HepG2 (cell line): ENCODE data around the gene ANKS1B. TPM values are rescaled to one million over a fixed set of nuclear protein-coding genes. Genes with fewer than 3 reads are reported as not detected.

Experiments used
- ATAC-seq: fragments of 200-7000 bp; cut with Tn5 transposase; 3 replicates; pipeline ENCODE4 v1.9.1; 2020; ENCODE audit warnings: mild to moderate bottlenecking, moderate library complexity
- BruUV-seq: library from RNA; stranded (reverse); fragments of 400-500 nt; replicated peaks from 2 replicates; lab custom pipeline; 2021; lab: Mats Ljungman, UMichigan
- CTCF ChIA-PET: fragments of 300-600 bp; formaldehyde crosslinking; extraction: SDS; loops from one replicate; lab custom pipeline; 2021; ENCODE audit warnings: low total read pairs, inconsistent platforms, low intra/inter-chr PET ratio; lab: Yijun Ruan, JAX
- POLR2A ChIA-PET: fragments of 350-600 bp; sonication (Branson Sonifier 250); formaldehyde crosslinking; loops from one replicate; lab custom pipeline; 2020; ENCODE audit warnings: antibody characterized with exemption, inconsistent platforms; lab: Yijun Ruan, JAX
- DNase-seq: peaks from one replicate; pipeline ENCODE4 v3.0.0-alpha.2; 2015; ENCODE audit warnings: low spot score
- FAIRE-seq: peaks from 3 replicates; lab custom pipeline; 2011; peaks lifted over from hg19 to GRCh38; lab: Jason Lieb, UNC
- H2AFZ ChIP-seq: one replicate; pipeline ENCODE4 v1.6.1; 2011; ENCODE audit warnings: low read length, inconsistent platforms
- H3K27ac ChIP-seq: fragments of 300-600 bp; 3 replicates; pipeline ENCODE4 v1.8.0; 2011; ENCODE audit warnings: mixed run types, mild to moderate bottlenecking, mixed read lengths, low read length, inconsistent platforms; ENCODE audit not compliant: insufficient read depth; ENCODE audit errors: extremely low read length
- H3K27me3 ChIP-seq, 2 experiments: fragments of 200-600 bp in 1 of 2; 2 replicates in 1 of 2; 3 replicates in 1 of 2; pipeline versions ENCODE4 v1.6.0 to v1.8.0; 2011; ENCODE audit warnings: low read length in 2 of 2, mild to moderate bottlenecking in 2 of 2, moderate library complexity in 2 of 2, inconsistent platforms in 1 of 2; ENCODE audit not compliant: insufficient read depth in 2 of 2, control insufficient read depth in 1 of 2
- H3K36me3 ChIP-seq, 2 experiments: fragments of 200-600 bp in 1 of 2; replicated peaks in 1 of 2; 2 replicates in 1 of 2; 3 replicates in 1 of 2; pipeline versions ENCODE4 v1.5.1 to v1.8.0; 2011; ENCODE audit warnings: low read length in 2 of 2, inconsistent platforms in 1 of 2; ENCODE audit not compliant: insufficient read depth in 2 of 2, control insufficient read depth in 1 of 2
- H3K4me1 ChIP-seq: 2 replicates; pipeline ENCODE4 v1.5.1; 2012; ENCODE audit warnings: low read length, inconsistent platforms; ENCODE audit not compliant: insufficient read depth
- H3K4me2 ChIP-seq: 2 replicates; pipeline ENCODE4 v1.6.0; 2011; ENCODE audit warnings: low read depth, low read length, inconsistent platforms
- H3K4me3 ChIP-seq, 3 experiments: fragments of 200-600 bp in 1 of 3; sonication (generic), shearing (Covaris generic) in 1 of 3; replicated peaks in 1 of 3; 2 replicates each; pipeline ENCODE4 v1.5.1; 2011 to 2016; ENCODE audit warnings: low read length in 3 of 3, inconsistent platforms in 2 of 3, low read depth in 2 of 3, mild to moderate bottlenecking in 2 of 3, control low read depth in 1 of 3, mixed read lengths in 1 of 3; ENCODE audit not compliant: insufficient read depth in 1 of 3
- H3K79me2 ChIP-seq: one replicate; pipeline ENCODE4 v1.6.1; 2011; ENCODE audit warnings: low read length, inconsistent platforms; ENCODE audit not compliant: insufficient read depth
- H3K9ac ChIP-seq: 2 replicates; pipeline ENCODE4 v1.6.0; 2011; ENCODE audit warnings: mild to moderate bottlenecking, low read depth, low read length, inconsistent platforms; ENCODE audit not compliant: insufficient read depth
- H3K9me3 ChIP-seq: 2 replicates; pipeline ENCODE4 v1.5.1; 2012; ENCODE audit warnings: mild to moderate bottlenecking, low read length
- H4K20me1 ChIP-seq: 2 replicates; pipeline ENCODE4 v1.6.0; 2011; ENCODE audit warnings: inconsistent platforms, mild to moderate bottlenecking, low read length, moderate library complexity; ENCODE audit not compliant: insufficient read depth
- DNMT1 ChIP-seq: sonication (generic); formaldehyde crosslinking; IDR thresholded peaks from 2 replicates; pipeline ENCODE4 v1.5.1; 2020; ENCODE audit warnings: mild to moderate bottlenecking, missing genetic modification reagents
- GATAD2A ChIP-seq: IDR thresholded peaks from 2 replicates; pipeline ENCODE4 v1.6.1; 2016
- GTF3A ChIP-seq: sonication (generic); formaldehyde crosslinking; conservative IDR thresholded peaks from 2 replicates; pipeline ENCODE4 v1.4.0; 2020; ENCODE audit warnings: mild to moderate bottlenecking, missing genetic modification reagents
- HMGA1 ChIP-seq: sonication (generic); formaldehyde crosslinking; conservative IDR thresholded peaks from 2 replicates; pipeline ENCODE4 v1.4.0; 2020; ENCODE audit warnings: missing genetic modification reagents
- KMT2B ChIP-seq: IDR thresholded peaks from 2 replicates; pipeline ENCODE4 v1.6.1; 2016; ENCODE audit warnings: missing genetic modification reagents, missing compliant biosample characterization
- SAP130 ChIP-seq: IDR thresholded peaks from 2 replicates; pipeline ENCODE4 v1.6.1; 2016; ENCODE audit warnings: low read depth
- ZBTB38 ChIP-seq: sonication (generic); formaldehyde crosslinking; IDR thresholded peaks from 2 replicates; pipeline ENCODE4 v1.5.1; 2020; ENCODE audit warnings: mild to moderate bottlenecking, missing genetic modification reagents
- ZNF225 ChIP-seq: sonication (generic); formaldehyde crosslinking; IDR thresholded peaks from 2 replicates; pipeline ENCODE4 v1.4.0; 2020; ENCODE audit warnings: mild to moderate bottlenecking, missing genetic modification reagents
- ZNF510 ChIP-seq: sonication (generic); formaldehyde crosslinking; IDR thresholded peaks from 2 replicates; pipeline ENCODE4 v1.4.0; 2020; ENCODE audit warnings: low read depth, mild to moderate bottlenecking, missing genetic modification reagents
- WGBS: methylation state at CpG from one replicate; pipeline ENCODE4 v1.1.6; 2017; ENCODE audit warnings: low lambda C conversion rate; 5-methylcytosine and 5-hydroxymethylcytosine counted together
- in situ Hi-C: cut with HindIII; loops from 2 replicates; pipeline ENCODE4 v1.10.0; 2017; ENCODE audit warnings: low pct_unique_long_range_greater_than_20kb; ENCODE audit not compliant: extremely low pct_ligation_motif_present
- intact Hi-C: fragments of 100-400 bp; cut with micrococcal nuclease; formaldehyde crosslinking; loops from one replicate; pipeline ENCODE4 v1.10.0; 2022; ENCODE audit not compliant: unreplicated experiment
- polyA plus RNA-seq, 8 experiments: library from polyadenylated mRNA; depleted of rRNA in 3 of 8; stranded (reverse) in 7 of 8; unstranded in 1 of 8; fragments of >200 nt; fragmentation: Illumina TruSeq in 4 of 8; extraction: Trizol in 4 of 8; gene quantifications; 2 replicates each; pipeline versions ENCODE4 v1.2.1 to v1.2.3, GENCODE V29; 2011 to 2016; ENCODE audit warnings: low read depth in 4 of 8, missing spikeins in 1 of 8, mixed read lengths in 1 of 8; ENCODE audit not compliant: insufficient read depth in 1 of 8
- total RNA-seq, 5 experiments: library from RNA; depleted of rRNA; stranded (reverse); fragments of >200 nt; fragmentation: Illumina TruSeq; extraction: Trizol; gene quantifications; 2 replicates each; pipeline ENCODE4 v1.2.3, GENCODE V29; 2016; ENCODE audit warnings: low read depth in 1 of 5
- TF ChIP-seq, protein P1 (sequence below): sonication (generic); formaldehyde crosslinking; conservative IDR thresholded peaks from 2 replicates; pipeline ENCODE4 v1.4.0; 2020; ENCODE audit warnings: mild to moderate bottlenecking, missing genetic modification reagents, moderate library complexity
- TF ChIP-seq, protein P2 (sequence below): sonication (generic); formaldehyde crosslinking; IDR thresholded peaks from 2 replicates; pipeline ENCODE4 v1.4.0; 2020; ENCODE audit warnings: missing genetic modification reagents

Gene ANKS1B
- total and polyA plus RNA-seq, 2 of the 13 experiments (the other 11 are each of a cell fraction or from before 2014, with no cell fraction given) = 0.15 TPM; not detected in 1

DNA sequence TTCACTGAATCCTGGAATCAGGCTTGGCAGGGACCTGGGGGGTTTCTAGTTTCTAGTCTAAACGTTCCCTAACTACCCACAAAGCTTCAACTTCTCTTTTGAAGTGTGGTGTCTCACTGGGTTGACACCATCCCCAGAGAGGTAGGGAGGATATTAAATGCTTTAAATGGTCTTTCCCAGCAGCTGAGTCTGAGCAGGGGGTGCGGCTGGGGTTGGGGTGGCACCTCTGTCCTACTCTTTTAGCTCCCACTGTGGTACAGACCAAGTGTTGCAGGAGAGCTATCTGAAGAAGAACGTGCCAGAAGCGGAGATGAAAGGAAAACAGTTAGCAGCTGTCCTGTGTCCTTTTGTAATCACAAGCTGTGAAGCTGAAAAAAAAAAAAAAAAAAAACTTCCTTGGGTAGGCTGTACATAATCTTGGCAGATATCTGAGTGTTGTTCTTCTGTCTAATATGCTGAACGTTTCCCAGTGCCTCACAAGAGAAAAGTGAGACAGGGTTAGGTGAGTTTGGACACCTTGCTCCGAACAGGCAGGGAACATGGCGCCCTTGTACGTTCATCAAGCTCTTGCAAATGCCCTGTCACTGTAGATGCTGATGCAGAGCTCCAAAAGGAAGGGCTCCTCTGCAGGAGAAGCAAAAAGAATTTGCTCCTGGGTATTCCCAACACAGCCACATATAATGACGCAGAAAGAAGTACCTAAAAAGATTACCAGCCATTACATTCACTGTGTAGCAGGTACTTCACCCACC, 892.5 kb downstream of the ANKS1B start:
- BruUV-seq = no TSS peak
- Histone ChIP-seq H4K20me1 (no peaks in the 10 kb centered on the region), H3K79me2 (no peaks in the 10 kb centered on the region), H3K36me3 (no peaks in the 10 kb centered on the region)
- WGBS = 4% methylated on average over 7 of the region's 9 CpGs
- no peak for DNase-seq
- ChIA-PET CTCF (no interaction called here), POLR2A (no interaction called here)
- no peak for TF ChIP-seq DNMT1
- TF ChIP-seq GATAD2A = no peak
- TF ChIP-seq, protein P1, sequence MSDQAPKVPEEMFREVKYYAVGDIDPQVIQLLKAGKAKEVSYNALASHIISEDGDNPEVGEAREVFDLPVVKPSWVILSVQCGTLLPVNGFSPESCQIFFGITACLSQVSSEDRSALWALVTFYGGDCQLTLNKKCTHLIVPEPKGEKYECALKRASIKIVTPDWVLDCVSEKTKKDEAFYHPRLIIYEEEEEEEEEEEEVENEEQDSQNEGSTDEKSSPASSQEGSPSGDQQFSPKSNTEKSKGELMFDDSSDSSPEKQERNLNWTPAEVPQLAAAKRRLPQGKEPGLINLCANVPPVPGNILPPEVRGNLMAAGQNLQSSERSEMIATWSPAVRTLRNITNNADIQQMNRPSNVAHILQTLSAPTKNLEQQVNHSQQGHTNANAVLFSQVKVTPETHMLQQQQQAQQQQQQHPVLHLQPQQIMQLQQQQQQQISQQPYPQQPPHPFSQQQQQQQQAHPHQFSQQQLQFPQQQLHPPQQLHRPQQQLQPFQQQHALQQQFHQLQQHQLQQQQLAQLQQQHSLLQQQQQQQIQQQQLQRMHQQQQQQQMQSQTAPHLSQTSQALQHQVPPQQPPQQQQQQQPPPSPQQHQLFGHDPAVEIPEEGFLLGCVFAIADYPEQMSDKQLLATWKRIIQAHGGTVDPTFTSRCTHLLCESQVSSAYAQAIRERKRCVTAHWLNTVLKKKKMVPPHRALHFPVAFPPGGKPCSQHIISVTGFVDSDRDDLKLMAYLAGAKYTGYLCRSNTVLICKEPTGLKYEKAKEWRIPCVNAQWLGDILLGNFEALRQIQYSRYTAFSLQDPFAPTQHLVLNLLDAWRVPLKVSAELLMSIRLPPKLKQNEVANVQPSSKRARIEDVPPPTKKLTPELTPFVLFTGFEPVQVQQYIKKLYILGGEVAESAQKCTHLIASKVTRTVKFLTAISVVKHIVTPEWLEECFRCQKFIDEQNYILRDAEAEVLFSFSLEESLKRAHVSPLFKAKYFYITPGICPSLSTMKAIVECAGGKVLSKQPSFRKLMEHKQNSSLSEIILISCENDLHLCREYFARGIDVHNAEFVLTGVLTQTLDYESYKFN (CRISPR knock-in tag) = no peak
- TF ChIP-seq GTF3A (CRISPR knock-in tag) = no peak
- no peak for TF ChIP-seq ZBTB38
- TF ChIP-seq ZNF225 (CRISPR knock-in tag) = no peak
- no peak for TF ChIP-seq SAP130 (CRISPR knock-in tag)
- TF ChIP-seq HMGA1 = no peak
- no peak for TF ChIP-seq ZNF510 (CRISPR knock-in tag)
- TF ChIP-seq, protein P2, sequence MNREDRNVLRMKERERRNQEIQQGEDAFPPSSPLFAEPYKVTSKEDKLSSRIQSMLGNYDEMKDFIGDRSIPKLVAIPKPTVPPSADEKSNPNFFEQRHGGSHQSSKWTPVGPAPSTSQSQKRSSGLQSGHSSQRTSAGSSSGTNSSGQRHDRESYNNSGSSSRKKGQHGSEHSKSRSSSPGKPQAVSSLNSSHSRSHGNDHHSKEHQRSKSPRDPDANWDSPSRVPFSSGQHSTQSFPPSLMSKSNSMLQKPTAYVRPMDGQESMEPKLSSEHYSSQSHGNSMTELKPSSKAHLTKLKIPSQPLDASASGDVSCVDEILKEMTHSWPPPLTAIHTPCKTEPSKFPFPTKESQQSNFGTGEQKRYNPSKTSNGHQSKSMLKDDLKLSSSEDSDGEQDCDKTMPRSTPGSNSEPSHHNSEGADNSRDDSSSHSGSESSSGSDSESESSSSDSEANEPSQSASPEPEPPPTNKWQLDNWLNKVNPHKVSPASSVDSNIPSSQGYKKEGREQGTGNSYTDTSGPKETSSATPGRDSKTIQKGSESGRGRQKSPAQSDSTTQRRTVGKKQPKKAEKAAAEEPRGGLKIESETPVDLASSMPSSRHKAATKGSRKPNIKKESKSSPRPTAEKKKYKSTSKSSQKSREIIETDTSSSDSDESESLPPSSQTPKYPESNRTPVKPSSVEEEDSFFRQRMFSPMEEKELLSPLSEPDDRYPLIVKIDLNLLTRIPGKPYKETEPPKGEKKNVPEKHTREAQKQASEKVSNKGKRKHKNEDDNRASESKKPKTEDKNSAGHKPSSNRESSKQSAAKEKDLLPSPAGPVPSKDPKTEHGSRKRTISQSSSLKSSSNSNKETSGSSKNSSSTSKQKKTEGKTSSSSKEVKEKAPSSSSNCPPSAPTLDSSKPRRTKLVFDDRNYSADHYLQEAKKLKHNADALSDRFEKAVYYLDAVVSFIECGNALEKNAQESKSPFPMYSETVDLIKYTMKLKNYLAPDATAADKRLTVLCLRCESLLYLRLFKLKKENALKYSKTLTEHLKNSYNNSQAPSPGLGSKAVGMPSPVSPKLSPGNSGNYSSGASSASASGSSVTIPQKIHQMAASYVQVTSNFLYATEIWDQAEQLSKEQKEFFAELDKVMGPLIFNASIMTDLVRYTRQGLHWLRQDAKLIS = no peak
- TF ChIP-seq KMT2B (CRISPR knock-in tag) = no peak
- TF ChIP-seq, all 625 proteins: peak for 0
- H3K27ac ChIP-seq = no peak overlapping the region
- no peaks in the 10 kb centered on the region for H3K4me1 ChIP-seq
- H3K4me3 ChIP-seq = no peak overlapping the region
- no peaks in the 10 kb centered on the region for H3K9me3 ChIP-seq
- ATAC-seq (no peak), FAIRE-seq (no peak)
- H3K4me2 ChIP-seq = no peak overlapping the region
- in situ Hi-C loops = no loop called here
- H2AFZ ChIP-seq = no peak overlapping the region
- H3K27me3 ChIP-seq = no peaks in the 10 kb centered on the region; a peak in 1 of 5 replicates
- no peak overlapping the region for H3K9ac ChIP-seq
- intact Hi-C loops = no loop called here
